ENCODE data around the gene LIN37.

DNA sequence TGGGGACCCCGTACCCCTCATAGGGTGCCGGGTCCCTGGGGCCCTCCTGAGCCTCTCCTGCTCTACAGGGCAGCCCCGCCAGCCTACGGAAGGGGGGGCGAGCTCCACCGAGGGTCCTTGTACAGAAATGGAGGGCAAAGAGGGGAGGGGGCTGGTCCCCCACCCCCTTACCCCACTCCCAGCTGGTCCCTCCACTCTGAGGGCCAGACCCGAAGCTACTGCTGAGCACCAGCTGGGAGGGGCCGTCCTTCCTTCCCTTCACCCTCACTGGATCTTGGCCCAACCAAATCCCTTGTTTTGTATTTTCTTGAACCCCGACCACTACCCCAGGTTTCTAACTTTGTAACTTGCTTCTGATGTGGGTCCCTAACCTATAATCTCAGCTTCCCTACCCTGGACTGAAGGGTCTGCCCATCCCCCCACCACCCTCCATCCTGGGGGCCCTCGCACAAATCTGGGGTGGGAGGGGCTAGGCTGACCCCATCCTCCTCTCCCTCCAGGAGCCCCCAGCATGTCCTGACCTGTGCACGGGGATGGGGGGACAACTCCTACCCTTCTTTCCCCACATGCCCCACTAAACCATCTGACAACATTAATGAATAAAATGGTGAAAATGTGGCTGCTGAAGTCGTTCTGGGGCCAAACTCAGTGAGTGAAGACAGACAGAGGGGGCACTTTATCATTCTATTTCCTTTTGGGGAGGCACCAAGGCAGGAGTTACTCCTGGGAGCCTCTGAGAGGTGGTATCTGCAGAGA is 40.0 kb downstream of the LIN37 start:
- TF ChIP-seq, protein P1, sequence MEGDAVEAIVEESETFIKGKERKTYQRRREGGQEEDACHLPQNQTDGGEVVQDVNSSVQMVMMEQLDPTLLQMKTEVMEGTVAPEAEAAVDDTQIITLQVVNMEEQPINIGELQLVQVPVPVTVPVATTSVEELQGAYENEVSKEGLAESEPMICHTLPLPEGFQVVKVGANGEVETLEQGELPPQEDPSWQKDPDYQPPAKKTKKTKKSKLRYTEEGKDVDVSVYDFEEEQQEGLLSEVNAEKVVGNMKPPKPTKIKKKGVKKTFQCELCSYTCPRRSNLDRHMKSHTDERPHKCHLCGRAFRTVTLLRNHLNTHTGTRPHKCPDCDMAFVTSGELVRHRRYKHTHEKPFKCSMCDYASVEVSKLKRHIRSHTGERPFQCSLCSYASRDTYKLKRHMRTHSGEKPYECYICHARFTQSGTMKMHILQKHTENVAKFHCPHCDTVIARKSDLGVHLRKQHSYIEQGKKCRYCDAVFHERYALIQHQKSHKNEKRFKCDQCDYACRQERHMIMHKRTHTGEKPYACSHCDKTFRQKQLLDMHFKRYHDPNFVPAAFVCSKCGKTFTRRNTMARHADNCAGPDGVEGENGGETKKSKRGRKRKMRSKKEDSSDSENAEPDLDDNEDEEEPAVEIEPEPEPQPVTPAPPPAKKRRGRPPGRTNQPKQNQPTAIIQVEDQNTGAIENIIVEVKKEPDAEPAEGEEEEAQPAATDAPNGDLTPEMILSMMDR (IDR thresholded peaks at IDR 0.05) = no peak
- TF ChIP-seq POLR2A (IDR thresholded peaks at IDR 0.05) = no peak

Measured in adrenal gland (tissue), 5 donors.